Liver (tissue), 9 donors: ENCODE results near the gene IRGQ. TPM values are rescaled to one million over a fixed set of nuclear protein-coding genes. Genes with fewer than 3 reads are reported as not detected.

Experiments
- DNase-seq: peaks from one replicate; pipeline ENCODE4 v3.0.0-alpha.2; 2017; ENCODE audit warnings: low spot score
- H3K27ac ChIP-seq, 2 donors: one replicate each; pipeline ENCODE4 v1.7.0; 2013; ENCODE audit warnings: inconsistent platforms in 2 of 2, low read length in 2 of 2, control low read depth in 1 of 2, low read depth in 1 of 2, mild to moderate bottlenecking in 1 of 2
- H3K27me3 ChIP-seq, 4 donors: one replicate each; pipeline versions ENCODE4 v1.6.1 to v1.7.0; 2013; ENCODE audit warnings: low read length in 3 of 4, inconsistent platforms in 1 of 4, mild to moderate bottlenecking in 1 of 4, moderate library complexity in 1 of 4; ENCODE audit not compliant: control insufficient read depth in 4 of 4, insufficient read depth in 4 of 4
- H3K36me3 ChIP-seq, 4 donors: one replicate each; pipeline versions ENCODE4 v1.6.1 to v1.7.0; 2013; ENCODE audit warnings: low read length in 3 of 4, mild to moderate bottlenecking in 3 of 4, low read depth in 1 of 4, moderate library complexity in 1 of 4; ENCODE audit not compliant: control insufficient read depth in 4 of 4, insufficient read depth in 3 of 4
- H3K4me1 ChIP-seq, 4 donors: one replicate each; pipeline versions ENCODE4 v1.6.1 to v1.7.0; 2013; ENCODE audit warnings: low read length in 3 of 4, mild to moderate bottlenecking in 3 of 4, moderate library complexity in 1 of 4; ENCODE audit not compliant: control insufficient read depth in 4 of 4, insufficient read depth in 4 of 4
- H3K4me3 ChIP-seq, 3 donors: one replicate each; pipeline versions ENCODE4 v1.6.1 to v1.7.0; 2013; ENCODE audit warnings: low read length in 3 of 3, control low read depth in 1 of 3, low read depth in 1 of 3, mild to moderate bottlenecking in 1 of 3
- H3K9ac ChIP-seq, 2 donors: one replicate each; pipeline ENCODE4 v1.7.0; 2013; ENCODE audit warnings: low read length in 2 of 2, mild to moderate bottlenecking in 2 of 2, moderate library complexity in 2 of 2, control low read depth in 1 of 2, low read depth in 1 of 2
- H3K9me3 ChIP-seq, 4 donors: one replicate each; pipeline versions ENCODE4 v1.6.1 to v1.7.0; 2013; ENCODE audit warnings: low read length in 3 of 4; ENCODE audit not compliant: control insufficient read depth in 4 of 4
- EGR1 ChIP-seq, 2 donors: IDR thresholded peaks; 2 replicates each; pipeline ENCODE4 v1.6.1; 2016 to 2018; ENCODE audit warnings: antibody characterized with exemption in 2 of 2, low read depth in 2 of 2
- FOXA1 ChIP-seq: IDR thresholded peaks from 2 replicates; pipeline ENCODE4 v1.6.1; 2016; ENCODE audit warnings: antibody characterized with exemption
- FOXA2 ChIP-seq: IDR thresholded peaks from 2 replicates; pipeline ENCODE4 v1.6.1; 2016; ENCODE audit warnings: antibody characterized with exemption
- GABPA ChIP-seq, 2 donors: IDR thresholded peaks in 1 of 2; conservative IDR thresholded peaks in 1 of 2; 2 replicates each; pipeline ENCODE4 v1.6.1; 2016; ENCODE audit warnings: antibody characterized with exemption in 2 of 2, mild to moderate bottlenecking in 1 of 2, moderate library complexity in 1 of 2
- HNF4A ChIP-seq, 2 donors: conservative IDR thresholded peaks; 2 replicates each; pipeline ENCODE4 v1.6.1; 2016; ENCODE audit warnings: antibody characterized with exemption in 2 of 2, mild to moderate bottlenecking in 2 of 2
- HNF4G ChIP-seq: IDR thresholded peaks from 2 replicates; pipeline ENCODE4 v1.6.1; 2016; ENCODE audit warnings: antibody characterized with exemption
- JUND ChIP-seq, 2 donors: IDR thresholded peaks; 2 replicates each; pipeline ENCODE4 v1.6.1; 2016; ENCODE audit warnings: antibody characterized with exemption in 2 of 2
- NR2F2 ChIP-seq: IDR thresholded peaks from 2 replicates; pipeline ENCODE4 v1.6.1; 2016; ENCODE audit warnings: antibody characterized with exemption
- RAD21 ChIP-seq, 2 donors: IDR thresholded peaks; 2 replicates each; pipeline ENCODE4 v1.6.1; 2016; ENCODE audit warnings: antibody characterized with exemption in 2 of 2, mild to moderate bottlenecking in 2 of 2
- RXRA ChIP-seq, 2 donors: IDR thresholded peaks; 2 replicates each; pipeline ENCODE4 v1.6.1; 2017 to 2018; ENCODE audit warnings: antibody characterized with exemption in 2 of 2, mild to moderate bottlenecking in 1 of 2
- SP1 ChIP-seq: IDR thresholded peaks from 2 replicates; pipeline ENCODE4 v1.6.1; 2018; ENCODE audit warnings: antibody characterized with exemption, mild to moderate bottlenecking
- TAF1 ChIP-seq: conservative IDR thresholded peaks from 2 replicates; pipeline ENCODE4 v1.6.1; 2016; ENCODE audit warnings: antibody characterized with exemption, mild to moderate bottlenecking
- YY1 ChIP-seq: IDR thresholded peaks from 2 replicates; pipeline ENCODE4 v1.6.1; 2016; ENCODE audit warnings: antibody characterized with exemption, mild to moderate bottlenecking
- WGBS: extraction: QIAGEN DNeasy Blood & Tissue Kit; methylation state at CpG from one replicate; pipeline ENCODE4 v1.1.7; 2013; 5-methylcytosine and 5-hydroxymethylcytosine counted together
- polyA plus RNA-seq, 2 donors: library from polyadenylated mRNA; stranded (reverse) in 1 of 2; unstranded in 1 of 2; fragments of 200-250 nt in 1 of 2; fragments of >200 nt in 1 of 2; fragmentation: Nextera tagmentation in 1 of 2; extraction: Ambion mirVana in 1 of 2; gene quantifications; one replicate each; pipeline versions ENCODE4 v1.2.1 to v1.2.3, GENCODE V29; 2013 to 2015
- total RNA-seq, 2 donors: library from RNA; depleted of rRNA; stranded (reverse); fragments of >200 nt; gene quantifications; one replicate each; pipeline ENCODE4 v1.2.3, GENCODE V29; 2014
- TF ChIP-seq, protein P1 (sequence below): IDR thresholded peaks from 2 replicates; pipeline ENCODE4 v1.6.1; 2016; ENCODE audit warnings: antibody characterized with exemption
- TF ChIP-seq, protein P2 (sequence below): IDR thresholded peaks from 2 replicates; pipeline ENCODE4 v1.6.1; 2016; ENCODE audit warnings: antibody characterized with exemption, mild to moderate bottlenecking
- TF ChIP-seq, protein P3 (sequence below): IDR thresholded peaks from 2 replicates; pipeline ENCODE4 v1.6.1; 2016; ENCODE audit warnings: antibody characterized with exemption
- TF ChIP-seq, protein P4 (sequence below): IDR thresholded peaks from 2 replicates; pipeline ENCODE4 v1.6.1; 2016; ENCODE audit warnings: antibody characterized with exemption
- donor health status: healthy.
- donor health status: healthy.
- donor health status: healthy.
- donor health status: healthy.
- donor health status: healthy.

Gene IRGQ
- total and polyA plus RNA-seq, 4 donors: 2.8 to 15.5 (median 5.2) TPM

GRCh38 chr19:43640424-43640757, 44.5 kb upstream of the IRGQ start (continued):
- TF ChIP-seq JUND (IDR thresholded peaks at IDR 0.05) (no peak), RXRA (IDR thresholded peaks at IDR 0.05) (no peak), FOXA1 (no peak)

DNA sequence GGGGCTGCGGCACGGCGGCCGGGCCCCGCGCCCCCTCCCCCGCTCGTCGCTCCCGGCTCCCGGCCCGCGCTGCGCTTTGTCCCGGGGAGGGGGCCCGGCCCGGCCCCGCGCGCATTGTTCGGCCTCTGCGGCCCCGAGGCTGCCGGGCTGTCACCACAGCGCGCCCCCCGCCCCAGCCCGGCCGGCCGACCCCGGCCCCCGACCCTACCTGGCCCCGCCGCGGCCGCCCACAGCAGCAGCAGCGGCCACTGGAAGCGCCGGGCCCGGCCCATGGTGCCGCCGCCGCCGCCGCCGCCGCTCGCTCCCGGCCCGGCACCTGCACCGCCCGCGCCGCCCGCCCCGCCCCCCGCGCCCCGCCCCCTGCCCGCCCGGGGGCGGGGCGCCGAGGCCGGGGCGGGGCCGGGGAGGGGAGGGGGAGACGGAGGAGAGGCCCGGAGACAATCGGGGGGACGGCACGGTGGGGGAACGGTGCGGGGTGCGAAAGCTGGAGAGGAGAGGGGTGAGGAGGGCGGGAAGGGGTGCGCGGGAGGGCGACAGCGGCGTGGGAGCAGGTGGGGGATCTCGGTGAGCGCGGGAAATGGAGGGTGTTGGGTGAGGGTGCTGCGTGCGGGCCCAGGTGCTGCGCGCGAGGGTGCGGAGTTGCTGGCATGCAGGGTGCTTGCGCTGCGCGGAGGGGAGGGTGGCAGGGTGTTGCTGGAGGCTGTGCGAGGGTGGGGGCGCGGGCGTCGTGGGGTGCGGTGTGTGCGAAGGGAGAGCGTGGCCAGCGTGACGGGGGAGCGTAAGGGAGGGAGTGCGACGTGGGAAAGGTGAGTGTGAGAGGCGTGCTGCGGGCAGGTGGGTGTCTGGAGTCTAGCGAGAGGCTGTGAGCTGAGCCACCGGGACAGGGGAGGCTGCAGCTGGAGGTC, 43.8 kb upstream of the IRGQ start, which contains the start of gene CADM4:
Gene CADM4 (minus strand): TSS at position 332 of the 905 bp plus-strand sequence. CDS start 60 bp downstream, at position 272.
- H3K36me3 ChIP-seq: no peaks in the 10 kb centered on the region
- H3K4me3 ChIP-seq: peak within 1 kb of the TSS; percentile 35 to 75 (median 67)
- H3K27me3 ChIP-seq: no peaks in the 10 kb centered on the region
- TF ChIP-seq TAF1 (no peak), HNF4A (conservative IDR thresholded peaks at IDR 0.05) (no peak), EGR1 (IDR thresholded peaks at IDR 0.05; ENCODE audit: low read depth in 2 of 2) (no peak), NR2F2 (no peak), FOXA1 (no peak), RAD21 (IDR thresholded peaks at IDR 0.05) (no peak), YY1 (no peak)
- TF ChIP-seq, protein P1, sequence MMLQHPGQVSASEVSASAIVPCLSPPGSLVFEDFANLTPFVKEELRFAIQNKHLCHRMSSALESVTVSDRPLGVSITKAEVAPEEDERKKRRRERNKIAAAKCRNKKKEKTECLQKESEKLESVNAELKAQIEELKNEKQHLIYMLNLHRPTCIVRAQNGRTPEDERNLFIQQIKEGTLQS: no peak
- TF ChIP-seq, protein P2, sequence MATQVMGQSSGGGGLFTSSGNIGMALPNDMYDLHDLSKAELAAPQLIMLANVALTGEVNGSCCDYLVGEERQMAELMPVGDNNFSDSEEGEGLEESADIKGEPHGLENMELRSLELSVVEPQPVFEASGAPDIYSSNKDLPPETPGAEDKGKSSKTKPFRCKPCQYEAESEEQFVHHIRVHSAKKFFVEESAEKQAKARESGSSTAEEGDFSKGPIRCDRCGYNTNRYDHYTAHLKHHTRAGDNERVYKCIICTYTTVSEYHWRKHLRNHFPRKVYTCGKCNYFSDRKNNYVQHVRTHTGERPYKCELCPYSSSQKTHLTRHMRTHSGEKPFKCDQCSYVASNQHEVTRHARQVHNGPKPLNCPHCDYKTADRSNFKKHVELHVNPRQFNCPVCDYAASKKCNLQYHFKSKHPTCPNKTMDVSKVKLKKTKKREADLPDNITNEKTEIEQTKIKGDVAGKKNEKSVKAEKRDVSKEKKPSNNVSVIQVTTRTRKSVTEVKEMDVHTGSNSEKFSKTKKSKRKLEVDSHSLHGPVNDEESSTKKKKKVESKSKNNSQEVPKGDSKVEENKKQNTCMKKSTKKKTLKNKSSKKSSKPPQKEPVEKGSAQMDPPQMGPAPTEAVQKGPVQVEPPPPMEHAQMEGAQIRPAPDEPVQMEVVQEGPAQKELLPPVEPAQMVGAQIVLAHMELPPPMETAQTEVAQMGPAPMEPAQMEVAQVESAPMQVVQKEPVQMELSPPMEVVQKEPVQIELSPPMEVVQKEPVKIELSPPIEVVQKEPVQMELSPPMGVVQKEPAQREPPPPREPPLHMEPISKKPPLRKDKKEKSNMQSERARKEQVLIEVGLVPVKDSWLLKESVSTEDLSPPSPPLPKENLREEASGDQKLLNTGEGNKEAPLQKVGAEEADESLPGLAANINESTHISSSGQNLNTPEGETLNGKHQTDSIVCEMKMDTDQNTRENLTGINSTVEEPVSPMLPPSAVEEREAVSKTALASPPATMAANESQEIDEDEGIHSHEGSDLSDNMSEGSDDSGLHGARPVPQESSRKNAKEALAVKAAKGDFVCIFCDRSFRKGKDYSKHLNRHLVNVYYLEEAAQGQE: no peak
- no peak within 1 kb of the TSS for H3K9ac ChIP-seq
- WGBS: 2% methylated on average over 110 of the region's 110 CpGs
- H3K27ac ChIP-seq: no peak within 1 kb of the TSS
- no peaks in the 10 kb centered on the region for H3K9me3 ChIP-seq
- H3K4me1 ChIP-seq: peaks cover 4 to 11% (median 9%) of the 10 kb centered on the region in 4 donors
- DNase-seq: peak; percentile 55

DNA sequence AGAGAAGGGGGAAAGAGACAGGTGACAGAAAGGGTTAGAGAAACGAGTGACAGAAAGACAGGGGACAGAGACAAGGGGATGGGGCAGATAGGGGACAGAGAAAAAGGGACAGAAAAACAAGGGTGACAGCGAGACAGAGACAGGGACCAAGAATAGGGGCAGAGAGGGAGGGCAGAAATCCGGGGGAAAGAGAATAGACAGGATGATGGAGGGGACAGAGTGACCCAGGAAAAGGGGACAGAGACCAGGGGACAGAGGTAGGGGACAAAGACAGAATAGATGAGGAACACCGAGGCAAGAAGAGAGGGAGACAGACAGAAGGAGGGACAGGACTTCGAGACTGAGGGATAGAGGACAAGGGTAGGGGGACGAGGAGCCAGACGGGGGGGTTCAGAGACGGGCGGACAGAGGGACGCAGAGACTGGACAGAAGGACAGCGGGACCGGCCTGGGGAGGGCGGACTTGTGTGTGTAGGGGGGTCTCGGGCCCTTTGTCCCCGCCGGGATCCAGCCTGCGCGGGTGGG, 43.1 kb upstream of the IRGQ start:
- H3K27me3 ChIP-seq: no peaks in the 10 kb centered on the region
- TF ChIP-seq, protein P3, sequence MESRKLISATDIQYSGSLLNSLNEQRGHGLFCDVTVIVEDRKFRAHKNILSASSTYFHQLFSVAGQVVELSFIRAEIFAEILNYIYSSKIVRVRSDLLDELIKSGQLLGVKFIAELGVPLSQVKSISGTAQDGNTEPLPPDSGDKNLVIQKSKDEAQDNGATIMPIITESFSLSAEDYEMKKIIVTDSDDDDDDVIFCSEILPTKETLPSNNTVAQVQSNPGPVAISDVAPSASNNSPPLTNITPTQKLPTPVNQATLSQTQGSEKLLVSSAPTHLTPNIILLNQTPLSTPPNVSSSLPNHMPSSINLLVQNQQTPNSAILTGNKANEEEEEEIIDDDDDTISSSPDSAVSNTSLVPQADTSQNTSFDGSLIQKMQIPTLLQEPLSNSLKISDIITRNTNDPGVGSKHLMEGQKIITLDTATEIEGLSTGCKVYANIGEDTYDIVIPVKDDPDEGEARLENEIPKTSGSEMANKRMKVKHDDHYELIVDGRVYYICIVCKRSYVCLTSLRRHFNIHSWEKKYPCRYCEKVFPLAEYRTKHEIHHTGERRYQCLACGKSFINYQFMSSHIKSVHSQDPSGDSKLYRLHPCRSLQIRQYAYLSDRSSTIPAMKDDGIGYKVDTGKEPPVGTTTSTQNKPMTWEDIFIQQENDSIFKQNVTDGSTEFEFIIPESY: no peak
- TF ChIP-seq, protein P2: no peak
- TF ChIP-seq RXRA (IDR thresholded peaks at IDR 0.05) (no peak), NR2F2 (no peak), FOXA2 (no peak), SP1 (no peak), GABPA (IDR thresholded peaks at IDR 0.05 in 1 of 2, conservative IDR thresholded peaks at IDR 0.05 in 1 of 2) (no peak), HNF4G (no peak), RAD21 (IDR thresholded peaks at IDR 0.05) (no peak), HNF4A (conservative IDR thresholded peaks at IDR 0.05) (no peak), JUND (IDR thresholded peaks at IDR 0.05) (no peak), FOXA1 (no peak), YY1 (no peak), TAF1 (no peak), EGR1 (IDR thresholded peaks at IDR 0.05; ENCODE audit: low read depth in 2 of 2) (no peak)
- TF ChIP-seq, protein P4, sequence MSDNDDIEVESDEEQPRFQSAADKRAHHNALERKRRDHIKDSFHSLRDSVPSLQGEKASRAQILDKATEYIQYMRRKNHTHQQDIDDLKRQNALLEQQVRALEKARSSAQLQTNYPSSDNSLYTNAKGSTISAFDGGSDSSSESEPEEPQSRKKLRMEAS: no peak
- TF ChIP-seq, protein P1: no peak

More for the DNA sequence above, 43.1 kb upstream of the IRGQ start:
- H3K4me1 ChIP-seq: peaks cover 4 to 11% (median 9%) of the 10 kb centered on the region in 4 donors
- H3K27ac ChIP-seq: no peak overlapping the region
- DNase-seq: no peak
- 17% methylated on average over 18 of the region's 18 CpGs for WGBS
- H3K9me3 ChIP-seq: no peaks in the 10 kb centered on the region
- no peak overlapping the region for H3K9ac ChIP-seq
- H3K36me3 ChIP-seq: no peaks in the 10 kb centered on the region
- H3K4me3 ChIP-seq: peak overlapping the region in 2 of 3 donors; percentile 31 to 75
